BJ (cell line): ENCODE measurements around the gene PHTF2. TPM values are rescaled to one million over a fixed set of nuclear protein-coding genes. Genes with fewer than 3 reads are reported as not detected.
A peak's percentile ranks its signal among the peaks of the same experiment; 100 is the strongest.

Source experiments
- CTCF ChIA-PET: fragments of 350-600 bp; formaldehyde crosslinking; extraction: SDS; loops from one replicate; lab custom pipeline; 2021; ENCODE audit warnings: antibody characterized with exemption, inconsistent platforms; lab: Yijun Ruan, JAX
- POLR2A ChIA-PET: fragments of 300-600 bp; sonication (Branson Sonifier 250); formaldehyde crosslinking; extraction: SDS; loops from one replicate; lab custom pipeline; 2021; ENCODE audit warnings: antibody characterized with exemption; lab: Charles Lee
- DNase-seq: peaks from one replicate; pipeline ENCODE4 v3.0.0-alpha.2; 2011; ENCODE audit warnings: low read depth
- H3K27me3 ChIP-seq: 2 replicates; pipeline ENCODE4 v1.6.0; 2011; ENCODE audit warnings: low read length; ENCODE audit not compliant: control insufficient read depth, insufficient read depth
- H3K36me3 ChIP-seq: 2 replicates; pipeline ENCODE4 v1.5.1; 2011; ENCODE audit warnings: low read length; ENCODE audit not compliant: control insufficient read depth, insufficient read depth
- H3K4me3 ChIP-seq: 2 replicates; pipeline ENCODE4 v1.5.1; 2011; ENCODE audit warnings: low read depth, mild to moderate bottlenecking, control low read depth, low read length
- polyA minus RNA-seq: library from RNA; depleted of rRNA, polyadenylated mRNA; stranded (reverse); fragments of >200 nt; gene quantifications from 2 replicates; pipeline ENCODE4 v1.2.3, GENCODE V29; 2011; rRNA and poly(A)+ RNA removed
- polyA plus RNA-seq: library from polyadenylated mRNA; depleted of rRNA; stranded (reverse); fragments of >200 nt; gene quantifications from 2 replicates; pipeline ENCODE4 v1.2.3, GENCODE V29; 2011; rRNA removed
- TF ChIP-seq, protein P1 (sequence below): IDR thresholded peaks from 2 replicates; pipeline ENCODE4 v1.5.1; 2011; ENCODE audit warnings: low read depth, mild to moderate bottlenecking, control low read depth, inconsistent platforms, low read length, moderate library complexity; ENCODE audit not compliant: insufficient read depth

Gene PHTF2
- polyA plus RNA-seq, result 27.8 and 45.8 TPM in 2 replicates
- polyA minus RNA-seq, result 14.7 and 25.0 TPM in 2 replicates

- CTCF ChIA-PET, result interaction anchor here (0.6 to 1.5 kb wide), 9 partner anchors 12 to 147 kb away, joined by 3 to 5 read pairs (median 3); no protein-coding TSS in a partner anchor
- POLR2A ChIA-PET, result interaction anchor here (0.5 kb wide), 1 partner anchor 284 kb away, joined by 6 read pairs; no protein-coding TSS in a partner anchor
- no peaks in the 10 kb centered on the region for H3K36me3 ChIP-seq
- DNase-seq, result peak; percentile 99
- TF ChIP-seq, protein P1, sequence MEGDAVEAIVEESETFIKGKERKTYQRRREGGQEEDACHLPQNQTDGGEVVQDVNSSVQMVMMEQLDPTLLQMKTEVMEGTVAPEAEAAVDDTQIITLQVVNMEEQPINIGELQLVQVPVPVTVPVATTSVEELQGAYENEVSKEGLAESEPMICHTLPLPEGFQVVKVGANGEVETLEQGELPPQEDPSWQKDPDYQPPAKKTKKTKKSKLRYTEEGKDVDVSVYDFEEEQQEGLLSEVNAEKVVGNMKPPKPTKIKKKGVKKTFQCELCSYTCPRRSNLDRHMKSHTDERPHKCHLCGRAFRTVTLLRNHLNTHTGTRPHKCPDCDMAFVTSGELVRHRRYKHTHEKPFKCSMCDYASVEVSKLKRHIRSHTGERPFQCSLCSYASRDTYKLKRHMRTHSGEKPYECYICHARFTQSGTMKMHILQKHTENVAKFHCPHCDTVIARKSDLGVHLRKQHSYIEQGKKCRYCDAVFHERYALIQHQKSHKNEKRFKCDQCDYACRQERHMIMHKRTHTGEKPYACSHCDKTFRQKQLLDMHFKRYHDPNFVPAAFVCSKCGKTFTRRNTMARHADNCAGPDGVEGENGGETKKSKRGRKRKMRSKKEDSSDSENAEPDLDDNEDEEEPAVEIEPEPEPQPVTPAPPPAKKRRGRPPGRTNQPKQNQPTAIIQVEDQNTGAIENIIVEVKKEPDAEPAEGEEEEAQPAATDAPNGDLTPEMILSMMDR, result peak; percentile 63
- H3K27me3 ChIP-seq, result no peaks in the 10 kb centered on the region
- H3K4me3 ChIP-seq, result peak within 1 kb of the TSS; percentile 94
These were observed at the start of gene PHTF2, which contains the start of gene TMEM60 for GRCh38 chr7:77798394-77799077. PHTF2 (plus strand) TSS chr7:77798773. TMEM60 (minus strand) TSS chr7:77798434; CDS start chr7:77794373, 4,061 bp downstream.

DNA sequence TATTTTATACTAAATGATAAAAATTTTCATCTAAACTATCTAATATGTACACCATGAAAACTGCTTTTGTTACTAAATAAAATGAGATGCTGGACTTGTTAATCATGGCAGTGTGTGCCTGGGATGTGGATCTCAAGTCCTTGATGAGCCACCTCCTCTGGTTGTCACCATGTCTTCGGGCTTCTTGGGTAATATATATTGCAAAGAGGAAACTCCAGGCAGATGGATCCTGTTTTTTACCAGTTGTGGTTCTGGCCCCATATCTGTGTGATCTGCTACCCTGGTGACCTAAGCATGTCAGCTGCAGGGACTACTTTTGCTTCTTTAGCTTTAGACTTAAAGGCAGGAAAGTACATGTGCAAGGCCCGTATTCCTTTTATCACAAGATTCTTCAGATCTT lies 46.6 kb upstream of the PHTF2 start:
- ChIA-PET CTCF (interaction anchor here (1.0 kb wide), 1 partner anchor 94 kb away, joined by 3 read pairs; no protein-coding TSS in a partner anchor), POLR2A (no interaction called here)
- Histone ChIP-seq H3K36me3 (no peaks in the 10 kb centered on the region), H3K27me3 (no peaks in the 10 kb centered on the region), H3K4me3 (no peak overlapping the region)
- TF ChIP-seq, protein P1, result no peak
- DNase-seq, result no peak

DNA sequence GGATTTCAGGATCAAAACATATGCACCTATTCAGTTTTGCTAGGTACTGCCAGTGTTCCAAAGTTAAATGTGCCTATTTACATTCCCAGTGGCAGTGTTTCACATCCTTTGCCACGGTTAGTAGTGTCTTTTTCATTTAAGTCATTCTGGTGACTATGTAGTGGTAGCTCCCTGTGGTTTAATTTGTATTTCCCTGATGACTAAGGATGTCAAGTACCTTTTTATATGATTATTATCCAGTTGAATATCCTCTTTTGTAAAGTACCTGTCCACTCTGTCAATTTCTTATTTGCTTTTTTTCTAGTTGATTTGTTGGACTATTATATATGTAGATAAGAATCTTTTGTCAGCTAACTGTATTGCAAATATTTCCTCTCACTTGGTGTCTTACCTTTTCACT lies 45.4 kb upstream of the PHTF2 start:
- Histone ChIP-seq H3K4me3 (no peak overlapping the region), H3K36me3 (no peaks in the 10 kb centered on the region), H3K27me3 (no peaks in the 10 kb centered on the region)
- ChIA-PET CTCF (no interaction called here), POLR2A (no interaction called here)
- DNase-seq, result no peak
- TF ChIP-seq, protein P1, result no peak

DNA sequence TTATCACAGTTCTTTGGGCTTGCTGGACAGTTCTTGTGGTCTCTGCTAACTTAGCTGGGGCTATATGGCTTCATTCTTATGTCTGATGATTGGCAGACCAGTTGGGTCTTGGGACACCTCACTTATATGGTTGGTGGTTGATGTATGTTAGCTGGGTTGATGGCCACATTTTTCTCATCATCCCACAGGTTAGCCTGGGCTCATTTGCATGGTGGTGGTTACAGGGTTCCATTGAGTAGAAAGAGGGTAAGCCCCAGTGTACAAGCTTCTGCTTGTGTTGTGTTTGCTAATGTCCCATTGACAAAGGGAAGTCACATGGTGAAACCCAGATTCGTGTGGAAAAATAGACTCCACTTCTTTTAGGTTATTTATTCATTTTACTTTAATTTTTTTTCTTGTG lies 41.0 kb upstream of the PHTF2 start:
- ChIA-PET POLR2A (no interaction called here), CTCF (interaction anchor here (0.8 to 2.6 kb wide), 6 partner anchors 10 to 111 kb away, joined by 3 to 19 read pairs (median 5); no protein-coding TSS in a partner anchor)
- H3K27me3 ChIP-seq, result no peaks in the 10 kb centered on the region
- H3K36me3 ChIP-seq, result no peaks in the 10 kb centered on the region
- no peak overlapping the region for H3K4me3 ChIP-seq
- no peak for DNase-seq
- TF ChIP-seq, protein P1, result no peak

- H3K36me3 ChIP-seq, result no peaks in the 10 kb centered on the region
- CTCF ChIA-PET, result interaction anchor here (0.5 to 2.7 kb wide), 28 partner anchors 10 to 1487 kb away, joined by 3 to 26 read pairs (median 3); partner anchors contain the start of gene RSBN1L
- TF ChIP-seq, protein P1, result peak; percentile 67
- no peak overlapping the region for H3K4me3 ChIP-seq
- POLR2A ChIA-PET, result no interaction called here
- no peaks in the 10 kb centered on the region for H3K27me3 ChIP-seq
- no peak for DNase-seq
These were observed 39.2 kb upstream of the PHTF2 start for GRCh38 chr7:77759294-77759889.
